ENCODE results near the gene CIZ1.

CIZ1 gene

GRCh38 chr9:128175102-128175563 is 16.2 kb downstream of the CIZ1 start:
- no peak overlapping the region for H3K4me3 ChIP-seq (ENCODE audit: low read depth, low read length)
- no peak for TF ChIP-seq CTCF (IDR thresholded peaks at IDR 0.05; ENCODE audit: control insufficient read depth, extremely low read depth, insufficient read depth)
- DNase-seq (ENCODE audit: low read depth): no peak

- DNase-seq (ENCODE audit: low read depth): no peak
- H3K4me3 ChIP-seq (ENCODE audit: low read depth, low read length): no peak overlapping the region
- TF ChIP-seq CTCF (IDR thresholded peaks at IDR 0.05; ENCODE audit: control insufficient read depth, extremely low read depth, insufficient read depth): no peak
Observed at GRCh38 chr9:128174062-128174461, 17.3 kb downstream of the CIZ1 start.

GRCh38 chr9:128169925-128170324 is 21.4 kb downstream of the CIZ1 start:
- H3K4me3 ChIP-seq (ENCODE audit: low read depth, low read length): no peak overlapping the region
- DNase-seq (ENCODE audit: low read depth): no peak
- no peak for TF ChIP-seq CTCF (IDR thresholded peaks at IDR 0.05; ENCODE audit: control insufficient read depth, extremely low read depth, insufficient read depth)

- DNase-seq (ENCODE audit: low read depth): no peak
- H3K4me3 ChIP-seq (ENCODE audit: low read depth, low read length): no peak overlapping the region
- TF ChIP-seq CTCF (IDR thresholded peaks at IDR 0.05; ENCODE audit: control insufficient read depth, extremely low read depth, insufficient read depth): no peak
Observed at GRCh38 chr9:128169492-128169891, 21.9 kb downstream of the CIZ1 start.

GRCh38 chr9:128168731-128169308 is 22.6 kb downstream of the CIZ1 start:
- DNase-seq (ENCODE audit: low read depth): no peak
- H3K4me3 ChIP-seq (ENCODE audit: low read depth, low read length): no peak overlapping the region
- TF ChIP-seq CTCF (IDR thresholded peaks at IDR 0.05; ENCODE audit: control insufficient read depth, extremely low read depth, insufficient read depth): no peak

GRCh38 chr9:128167209-128167608 is 24.2 kb downstream of the CIZ1 start:
- no peak for DNase-seq (ENCODE audit: low read depth)
- TF ChIP-seq CTCF (IDR thresholded peaks at IDR 0.05; ENCODE audit: control insufficient read depth, extremely low read depth, insufficient read depth): no peak

GRCh38 chr9:128166169-128166568 is 25.2 kb downstream of the CIZ1 start:
- no peak overlapping the region for H3K4me3 ChIP-seq (ENCODE audit: low read depth, low read length)
- no peak for DNase-seq (ENCODE audit: low read depth)
- TF ChIP-seq CTCF (IDR thresholded peaks at IDR 0.05; ENCODE audit: control insufficient read depth, extremely low read depth, insufficient read depth): no peak

More at GRCh38 chr9:128167209-128167608, 24.2 kb downstream of the CIZ1 start:
- H3K4me3 ChIP-seq (ENCODE audit: low read depth, low read length): no peak overlapping the region
